Left lobe of liver (tissue), 2 donors: Measurements from ENCODE around the gene BCAS3. TPM values are rescaled to one million over a fixed set of nuclear protein-coding genes. Genes with fewer than 3 reads are reported as not detected.
"Not testable (repeated sequence)": the region's sequence is repeated elsewhere in the genome, so short reads cannot be mapped to it uniquely, and the experiment has no call there.

Experiments
- ATAC-seq: fragments of 200-7000 bp; cut with Tn5 transposase; one replicate; pipeline ENCODE4 v1.9.1; 2020; ENCODE audit warnings: mild to moderate bottlenecking, moderate library complexity
- DNase-seq: peaks from one replicate; pipeline ENCODE4 v3.0.0-alpha.2; 2020; ENCODE audit warnings: low spot score
- total RNA-seq: library from RNA; stranded (reverse); gene quantifications from one replicate; pipeline ENCODE4 v1.2.1, GENCODE V29; 2021
- donor health status: DM: no; HTN: no; CAD: no; lungs with moderate emphysema.
- donor health status: DM: no; HTN: yes; CAD: no.

The BCAS3 gene
- total RNA-seq, 1 donor from 2014 or later = 20.9 TPM

DNA sequence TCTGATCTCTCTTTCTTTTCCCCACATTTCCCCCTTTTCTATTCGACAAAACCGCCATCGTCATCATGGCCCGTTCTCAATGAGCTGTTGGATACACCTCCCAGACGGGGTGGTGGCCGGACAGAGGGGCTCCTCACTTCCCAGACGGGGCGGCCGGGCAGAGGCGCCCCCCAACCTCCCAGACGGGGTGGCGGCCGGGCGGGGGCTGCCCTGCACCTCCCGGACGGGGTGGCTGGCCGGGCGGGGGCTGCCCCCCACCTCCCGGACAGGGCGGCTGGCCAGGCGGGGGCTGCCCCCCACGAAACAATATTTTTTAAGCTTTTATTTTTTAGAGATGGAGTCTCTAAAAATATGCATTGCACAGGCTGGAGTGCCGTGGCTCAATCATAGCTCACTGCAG lies 299.2 kb downstream of the BCAS3 start:
- not testable (repeated sequence) for DNase-seq

DNA sequence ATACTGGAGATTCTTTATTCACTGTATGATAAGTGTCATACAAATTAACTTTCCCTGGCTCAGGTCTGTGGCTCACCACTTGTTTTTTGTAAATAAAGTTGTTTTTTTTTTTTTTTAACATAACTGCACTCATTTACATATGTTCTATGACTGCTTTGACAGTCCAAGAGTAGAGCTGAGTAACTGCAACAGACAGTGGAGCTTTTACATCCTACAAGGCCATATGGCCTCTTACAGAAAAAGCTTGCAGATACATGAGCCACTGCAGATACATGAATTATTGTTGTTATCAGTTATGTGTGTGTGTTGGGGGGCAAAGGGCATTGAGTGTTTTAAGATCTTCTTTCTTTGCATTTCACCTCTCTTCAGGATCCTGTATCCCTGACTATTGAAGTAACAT lies 311.7 kb downstream of the BCAS3 start:
- DNase-seq (no peak), ATAC-seq (no peak)

More for the DNA sequence above, 299.2 kb downstream of the BCAS3 start:
- ATAC-seq = not testable (repeated sequence)

DNA sequence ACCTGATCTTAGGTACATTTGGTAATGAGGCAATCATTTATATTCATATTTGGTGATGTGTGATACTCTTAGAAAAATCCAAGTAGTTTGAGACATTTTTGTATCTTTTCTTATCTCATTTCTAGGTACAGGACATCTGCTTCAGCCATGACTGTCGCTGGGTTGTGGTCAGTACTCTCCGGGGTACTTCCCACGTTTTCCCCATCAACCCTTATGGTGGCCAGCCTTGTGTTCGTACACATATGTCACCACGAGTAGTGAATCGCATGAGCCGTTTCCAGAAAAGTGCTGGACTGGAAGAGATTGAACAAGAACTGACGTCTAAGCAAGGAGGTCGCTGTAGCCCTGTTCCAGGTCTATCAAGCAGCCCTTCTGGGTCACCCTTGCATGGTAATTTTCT lies 312.2 kb downstream of the BCAS3 start:
- ATAC-seq (no peak), DNase-seq (no peak)

DNA sequence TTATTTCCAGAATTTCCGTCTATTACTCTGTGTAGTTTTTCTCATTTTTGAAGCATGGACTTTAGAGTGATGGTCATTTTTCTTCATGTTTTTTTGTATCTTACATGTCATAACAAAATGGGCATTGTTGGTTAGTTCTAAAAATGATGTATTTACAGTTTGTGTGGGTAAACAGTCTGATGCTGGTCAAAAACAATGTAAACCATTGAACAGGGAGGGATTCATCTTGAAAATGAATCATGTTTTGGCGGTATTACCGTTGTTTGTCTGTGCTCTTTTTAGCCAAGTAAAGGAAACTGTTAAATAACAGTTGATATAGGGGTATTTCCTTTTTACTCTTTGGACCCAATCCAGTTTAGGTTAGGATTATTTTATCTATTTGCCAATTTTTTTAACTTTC lies 315.8 kb downstream of the BCAS3 start:
- ATAC-seq = no peak

DNA sequence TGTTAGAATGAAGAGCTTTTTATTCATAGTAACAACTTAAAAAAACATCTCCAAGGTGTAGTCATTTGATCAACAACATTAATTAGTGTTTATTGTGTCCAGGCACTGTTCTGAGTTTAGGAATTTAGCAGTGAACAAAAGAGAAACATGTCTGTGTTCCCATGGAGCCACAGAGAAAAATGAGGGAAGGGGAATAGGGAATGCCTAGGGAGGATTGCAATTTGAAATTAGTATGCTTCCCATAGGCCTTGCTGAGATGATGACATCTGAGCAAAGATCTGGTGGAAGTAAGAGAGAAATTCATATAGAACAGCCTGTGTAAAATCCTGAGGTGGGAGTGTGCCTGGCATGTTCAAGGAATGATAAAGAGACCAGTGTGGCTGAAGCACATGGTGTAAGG lies 318.0 kb downstream of the BCAS3 start:
- no peak for ATAC-seq

More for the DNA sequence above, 315.8 kb downstream of the BCAS3 start:
- no peak for DNase-seq

DNA sequence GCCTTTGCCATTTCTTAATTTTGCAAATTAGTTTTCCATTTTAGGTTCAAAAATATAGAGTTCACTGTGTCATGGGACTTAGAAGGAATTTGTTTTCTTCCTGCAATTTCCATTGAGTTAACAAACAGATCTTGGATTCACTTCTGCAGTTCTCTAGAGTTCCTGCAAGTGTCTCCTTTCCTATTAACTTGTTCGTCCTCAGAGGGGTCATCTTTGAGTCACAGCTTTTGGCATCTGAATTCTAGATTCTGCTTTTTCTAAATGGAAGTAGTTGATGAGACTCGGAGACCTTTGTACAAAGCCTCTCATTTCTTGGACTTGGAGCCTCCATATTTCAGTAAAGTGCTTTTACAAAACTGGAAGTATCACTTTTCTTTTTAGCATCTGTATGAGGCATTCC lies 323.3 kb downstream of the BCAS3 start:
- ATAC-seq (no peak), DNase-seq (no peak)

More for the DNA sequence above, 318.0 kb downstream of the BCAS3 start:
- no peak for DNase-seq

DNA sequence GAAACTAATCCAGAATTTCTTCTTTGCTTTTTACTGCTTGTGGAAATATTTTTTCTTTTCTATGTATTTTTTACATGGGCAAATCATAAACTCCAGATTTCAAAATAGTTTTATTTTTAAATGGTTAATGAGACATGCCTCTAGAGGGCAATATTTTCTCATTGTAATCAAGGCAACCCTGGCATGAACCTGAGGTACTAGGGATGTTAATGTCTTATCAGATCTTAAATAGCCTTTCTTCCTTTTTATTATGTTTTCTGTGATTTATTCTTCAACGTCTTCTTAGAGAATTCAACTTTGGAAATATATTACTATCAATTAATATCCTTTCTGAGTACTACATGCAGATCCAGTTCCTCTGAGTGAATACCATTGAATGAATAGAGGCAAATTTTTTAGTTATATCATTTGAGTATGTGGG lies 324.7 kb downstream of the BCAS3 start:
- peak; percentile 80 for ATAC-seq
- no peak for DNase-seq

DNA sequence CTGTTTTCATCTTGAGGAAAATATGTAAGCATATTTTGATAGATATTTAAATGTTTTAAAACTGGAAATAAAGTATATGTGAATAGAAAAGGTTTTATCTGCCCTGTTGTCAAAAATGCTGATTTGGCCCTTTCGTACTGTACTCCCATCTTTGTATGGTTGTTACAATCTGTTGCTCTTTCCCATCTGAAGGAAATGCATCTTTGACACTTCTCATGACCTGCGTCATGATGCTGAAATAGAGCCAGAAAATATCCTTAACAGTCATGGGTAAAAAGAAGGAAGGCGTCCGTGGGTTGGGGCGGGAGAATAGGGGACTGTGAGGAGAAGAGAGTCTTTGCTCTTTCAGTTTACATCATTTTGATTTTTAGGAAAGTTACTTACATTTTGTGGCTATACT lies 327.7 kb downstream of the BCAS3 start:
- ATAC-seq = peak; percentile 51

DNA sequence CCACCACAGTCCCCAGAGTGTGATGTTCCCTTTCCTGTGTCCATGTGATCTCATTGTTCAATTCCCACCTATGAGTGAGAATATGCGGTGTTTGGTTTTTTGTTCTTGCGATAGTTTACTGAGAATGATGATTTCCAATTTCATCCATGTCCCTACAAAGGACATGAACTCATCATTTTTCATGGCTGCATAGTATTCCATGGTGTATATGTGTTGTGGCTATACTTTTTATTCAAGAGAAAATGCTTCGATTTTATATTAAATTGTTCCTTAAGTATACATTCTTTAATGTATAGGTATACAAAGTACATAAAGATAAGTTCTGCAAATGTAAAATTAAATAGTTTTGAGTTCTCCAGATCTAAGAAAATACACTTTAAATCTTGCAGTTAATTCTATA lies 328.3 kb downstream of the BCAS3 start:
- not testable (repeated sequence) for ATAC-seq, DNase-seq

More for the DNA sequence above, 327.7 kb downstream of the BCAS3 start:
- DNase-seq = no peak

DNA sequence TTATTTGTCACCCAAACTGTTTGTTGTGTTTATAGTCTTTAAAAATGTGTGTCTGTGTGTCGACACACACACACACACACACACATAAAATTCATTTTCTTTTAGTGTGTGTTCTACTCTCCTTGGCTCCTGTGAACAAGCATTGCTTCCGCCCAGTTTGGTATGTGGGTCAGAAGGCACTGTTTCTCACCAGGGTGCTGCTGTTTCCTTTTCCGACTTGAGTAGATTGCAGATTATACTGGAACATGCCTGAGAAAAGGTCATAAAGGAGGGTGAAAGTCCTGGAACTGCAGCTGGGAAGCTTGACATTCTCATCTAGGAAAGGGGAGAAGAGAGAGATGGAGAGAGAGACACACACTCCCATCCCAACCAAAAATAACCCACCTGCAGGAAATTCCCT lies 330.3 kb downstream of the BCAS3 start:
- ATAC-seq = peak; percentile 58
- no peak for DNase-seq

DNA sequence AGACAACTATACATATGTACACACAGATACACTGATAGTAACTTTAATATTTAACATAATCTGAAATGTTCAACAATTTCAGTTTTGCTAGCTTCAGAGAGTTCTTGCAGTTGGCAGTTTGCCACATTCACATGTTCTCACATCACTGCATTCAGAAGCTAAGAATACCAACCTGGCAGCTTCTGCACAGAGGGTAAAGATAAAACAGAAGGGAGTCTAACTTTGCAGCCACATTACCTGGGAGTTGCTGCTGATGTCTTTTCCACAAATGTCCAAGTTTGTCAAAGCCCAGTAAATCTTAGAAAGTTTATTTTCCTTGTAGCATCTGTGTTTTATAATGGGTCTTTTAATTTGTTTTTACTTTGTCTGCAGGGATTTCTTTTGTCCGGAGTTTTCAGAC lies 332.0 kb downstream of the BCAS3 start:
- ATAC-seq (no peak), DNase-seq (no peak)

DNA sequence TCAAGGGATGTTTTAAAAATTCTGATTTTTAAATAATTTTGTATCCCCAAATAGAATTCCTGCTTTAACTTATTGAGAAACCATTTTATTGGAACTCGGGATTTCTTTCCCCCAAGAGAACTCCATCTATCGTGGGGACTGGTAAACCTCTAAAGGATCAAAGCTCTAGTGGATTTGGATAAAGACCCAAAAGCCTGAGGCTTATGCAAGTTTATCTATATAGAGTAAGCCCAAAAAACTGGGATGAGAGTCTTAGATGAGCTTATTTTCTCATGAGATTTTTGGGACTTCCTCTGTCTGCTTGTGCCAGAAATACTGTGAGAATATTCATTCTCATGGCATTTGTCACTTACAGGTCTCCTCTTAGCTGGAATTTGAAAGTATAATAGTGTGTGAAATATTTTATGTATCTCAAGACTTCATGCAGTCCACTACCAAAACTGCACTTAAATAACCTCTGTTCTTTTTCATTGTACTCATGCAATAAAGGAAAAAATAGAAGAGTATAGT lies 333.1 kb downstream of the BCAS3 start:
- DNase-seq = no peak
- no peak for ATAC-seq

DNA sequence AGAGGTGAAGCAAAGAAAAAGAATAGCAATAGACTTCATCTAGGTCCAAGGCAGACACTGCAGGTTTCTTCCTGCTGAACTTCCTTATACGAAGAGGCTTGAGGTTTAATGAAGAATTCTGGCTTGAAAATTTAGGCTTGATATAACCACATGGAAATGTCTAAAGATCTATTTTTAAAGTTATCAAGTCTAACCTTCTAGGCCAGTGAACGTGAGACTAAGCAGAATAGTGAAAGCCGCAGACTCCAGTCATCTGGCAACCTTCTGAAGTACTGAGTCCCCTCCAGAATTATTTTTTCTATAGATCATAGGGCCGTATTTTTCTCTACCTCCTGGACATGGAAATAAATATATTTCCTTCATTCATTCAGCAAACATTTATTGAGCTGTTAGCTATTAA lies 333.6 kb downstream of the BCAS3 start:
- DNase-seq (no peak), ATAC-seq (no peak)

DNA sequence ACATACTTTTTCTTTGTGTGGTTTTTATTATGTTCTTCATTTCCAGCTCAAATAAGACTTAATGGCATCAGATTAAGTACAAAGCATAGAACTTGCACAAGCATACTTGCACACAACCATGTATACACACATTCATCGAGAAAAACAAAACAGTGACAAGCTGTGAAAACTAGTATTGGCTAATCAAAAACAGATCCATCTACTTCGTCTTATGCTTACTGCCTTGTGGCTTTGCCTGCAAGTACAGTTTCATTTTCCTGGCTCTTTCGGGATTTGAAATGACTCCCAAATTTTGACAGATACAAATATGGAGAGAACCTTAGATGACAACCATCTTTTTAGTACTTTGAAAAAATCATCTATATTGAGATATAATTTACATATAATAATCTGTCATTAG lies 338.3 kb downstream of the BCAS3 start:
- DNase-seq (no peak), ATAC-seq (no peak)

DNA sequence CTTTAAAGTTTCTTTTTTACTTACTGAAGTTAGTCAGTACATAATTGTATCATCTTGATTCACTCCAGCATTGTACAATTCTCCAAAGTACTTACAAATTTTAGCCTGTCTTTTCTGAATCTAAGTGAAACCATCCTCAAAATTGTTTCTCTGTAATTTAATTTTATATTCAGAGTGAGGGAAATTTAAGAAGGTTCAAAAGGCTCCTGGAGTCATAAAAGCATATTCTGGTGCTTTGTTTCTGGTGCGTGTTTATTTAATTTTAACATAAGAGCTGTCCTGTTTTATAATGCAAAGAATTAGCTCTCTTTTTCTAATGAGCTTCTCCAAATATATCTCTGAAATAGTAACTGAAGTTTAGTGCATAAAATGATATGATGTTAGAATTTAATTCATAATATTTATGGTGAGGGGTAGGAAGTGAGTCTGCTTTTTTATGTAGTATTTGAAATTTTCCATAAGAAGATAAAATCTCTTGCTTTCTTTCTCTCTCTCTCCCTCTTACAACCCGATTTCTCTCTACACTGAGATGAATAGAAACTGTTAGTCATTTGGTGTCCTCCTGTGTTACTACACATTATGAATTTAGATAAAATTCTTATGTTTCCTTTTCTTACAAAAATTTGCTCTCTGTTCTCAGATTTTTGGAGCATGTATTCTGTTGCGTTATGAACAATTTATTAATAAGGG lies 339.8 kb downstream of the BCAS3 start:
- DNase-seq = no peak
- ATAC-seq = no peak

DNA sequence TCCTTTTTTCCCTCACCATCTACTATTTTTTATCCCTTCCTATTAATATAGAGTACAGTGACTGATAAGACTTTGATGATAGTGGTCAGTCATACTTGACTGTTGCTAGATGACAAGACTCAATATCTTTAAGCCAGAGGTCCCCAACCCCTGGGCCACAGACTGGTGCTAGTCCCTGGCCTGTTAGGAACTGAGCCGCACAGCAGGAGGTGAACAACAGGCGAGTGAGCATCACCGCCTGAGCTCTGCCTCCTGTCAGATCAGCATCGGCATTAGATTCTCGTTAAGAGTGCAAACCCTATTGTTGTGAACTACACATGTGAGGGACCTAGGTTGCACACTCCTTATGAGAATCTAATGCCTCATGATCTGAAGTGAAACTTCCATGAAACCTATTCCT lies 341.3 kb downstream of the BCAS3 start:
- ATAC-seq (no peak), DNase-seq (no peak)

DNA sequence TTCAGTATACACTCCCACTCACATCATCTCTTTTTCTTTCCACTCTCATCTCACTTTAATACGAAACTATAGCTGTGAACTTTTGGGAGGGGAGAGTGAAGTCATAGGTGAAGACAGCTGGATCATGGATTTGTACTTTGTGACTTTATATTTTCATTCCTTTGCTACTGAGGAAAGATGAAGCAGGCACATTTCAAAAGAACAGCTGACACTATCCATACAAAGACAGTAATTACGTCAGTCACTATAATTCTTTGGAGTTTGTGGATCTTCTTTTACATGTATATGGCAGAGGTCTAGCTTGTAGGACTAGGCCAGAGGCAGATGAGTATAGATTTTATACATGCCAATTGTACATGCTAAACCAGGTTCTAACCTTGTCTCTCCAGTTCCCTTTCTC lies 346.3 kb downstream of the BCAS3 start:
- ATAC-seq (no peak), DNase-seq (no peak)

DNA sequence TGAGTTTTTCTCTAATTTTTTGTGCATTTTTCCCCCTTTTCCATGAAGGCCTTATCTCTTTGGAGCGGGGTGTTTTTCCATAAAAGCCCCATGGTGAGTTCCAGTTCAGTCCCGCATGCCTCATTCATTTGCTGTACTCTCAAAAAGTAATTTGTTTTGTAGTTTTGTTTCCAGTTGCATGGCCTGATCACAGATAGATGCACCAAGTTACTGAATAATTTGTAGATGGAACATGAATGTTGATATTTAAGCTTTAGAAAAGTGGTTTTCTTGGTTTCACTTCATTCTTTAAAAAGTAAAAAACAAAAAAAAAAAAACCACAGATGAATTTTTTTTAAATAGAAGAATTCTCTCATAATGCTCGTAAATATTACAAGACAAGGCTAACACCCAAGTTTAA lies 349.2 kb downstream of the BCAS3 start:
- no peak for ATAC-seq

DNA sequence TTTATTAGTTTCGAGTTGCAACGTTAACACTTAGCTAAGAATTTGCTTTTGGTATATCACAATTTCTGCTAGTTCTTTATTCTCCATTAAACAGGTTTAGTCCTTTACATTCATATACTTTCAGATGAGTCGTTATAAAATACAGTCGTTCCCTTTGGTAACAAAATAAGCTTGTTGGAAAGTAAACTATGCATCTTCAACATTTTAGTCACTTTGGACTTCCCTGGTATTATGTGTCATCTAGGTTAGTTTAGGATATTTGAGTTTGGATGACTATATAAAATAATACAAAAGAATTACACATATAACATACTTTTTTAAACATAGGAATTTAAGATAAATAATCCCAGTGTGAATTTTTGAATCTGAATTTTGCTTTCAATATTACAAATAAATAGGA lies 351.5 kb downstream of the BCAS3 start:
- ATAC-seq (no peak), DNase-seq (no peak)

More for the DNA sequence above, 349.2 kb downstream of the BCAS3 start:
- no peak for DNase-seq

DNA sequence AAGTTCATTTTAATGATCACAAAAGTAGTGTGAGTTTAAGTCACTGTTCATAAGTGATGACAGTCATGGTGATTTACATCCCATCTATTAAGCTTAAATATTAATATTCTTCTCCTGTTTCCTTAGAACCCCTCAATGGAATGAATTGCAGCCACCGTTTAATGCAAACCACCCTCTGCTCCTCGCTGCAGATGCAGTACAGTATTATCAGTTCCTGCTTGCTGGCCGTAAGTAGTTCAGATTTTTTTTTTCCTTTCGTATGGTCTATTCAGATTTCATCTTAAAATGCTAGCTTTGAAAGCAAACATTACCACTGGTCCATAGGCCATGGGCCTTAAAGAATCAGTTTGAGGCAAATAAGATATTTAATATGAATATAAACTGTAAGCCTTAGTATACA lies 363.0 kb downstream of the BCAS3 start:
- ATAC-seq (no peak), DNase-seq (no peak)

DNA sequence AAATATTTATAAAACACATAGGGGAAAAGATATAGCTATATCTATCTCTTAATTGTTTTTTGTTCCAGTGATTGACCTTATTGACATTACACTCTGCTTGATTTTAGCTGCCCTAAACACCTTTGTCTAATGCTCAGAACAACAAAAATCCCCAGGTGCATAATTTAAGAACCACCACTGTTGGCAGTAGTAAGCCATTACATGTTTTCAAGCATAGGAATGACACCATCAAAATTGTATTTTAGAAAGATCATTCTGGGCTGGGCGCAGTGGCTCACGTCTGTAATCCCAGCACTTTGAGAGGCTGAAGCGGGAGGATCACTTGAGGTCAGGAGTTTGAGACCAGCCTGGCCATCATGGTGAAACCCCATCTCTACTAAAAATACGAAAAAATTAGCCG lies 364.7 kb downstream of the BCAS3 start:
- not testable (repeated sequence) for ATAC-seq

DNA sequence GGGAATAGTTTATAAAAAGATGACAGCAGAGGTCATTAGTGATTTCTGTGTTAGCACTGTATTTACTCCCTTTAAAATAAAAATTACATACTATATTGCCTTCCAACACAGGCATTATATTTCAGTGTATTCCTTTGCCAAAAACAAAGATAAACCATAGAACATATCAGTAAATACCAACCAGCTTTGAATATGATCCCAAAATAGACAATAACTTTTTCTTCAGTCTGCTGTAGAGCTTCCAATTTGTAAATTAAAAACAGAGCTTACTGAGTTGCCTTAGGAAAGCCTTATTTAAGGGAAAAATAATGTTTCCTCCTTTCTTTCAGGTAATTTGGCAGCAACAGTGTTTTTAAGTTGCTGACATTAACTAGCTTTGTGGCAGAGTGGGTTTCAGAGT lies 369.9 kb downstream of the BCAS3 start:
- no peak for DNase-seq
- no peak for ATAC-seq

More for the DNA sequence above, 364.7 kb downstream of the BCAS3 start:
- DNase-seq = not testable (repeated sequence)
